Natural killer cell (primary cell): ENCODE results near the gene PRRT3. TPM values are rescaled to one million over a fixed set of nuclear protein-coding genes. Genes with fewer than 3 reads are reported as not detected.
A peak's percentile ranks its signal among the peaks of the same experiment; 100 is the strongest.

Experiments used
- ATAC-seq, 3 donors: fragments of 150-1000 bp in 2 of 3; fragments of 200-7000 bp in 1 of 3; cut with Tn5 transposase; 1 replicate in 1 of 3; 2 replicates in 2 of 3; pipeline ENCODE4 v1.10.0; 2021; ENCODE audit warnings: mild to moderate bottlenecking in 2 of 3, moderate library complexity in 2 of 3
- DNase-seq, 2 donors: peaks; one replicate each; pipeline versions ENCODE4 v3.0.0 to v3.0.0-alpha.2; 2013 to 2021; ENCODE audit warnings: mixed read lengths in 1 of 2
- H3K27ac ChIP-seq: one replicate; pipeline ENCODE4 v1.5.1; 2013; ENCODE audit warnings: mild to moderate bottlenecking, low read length
- H3K27me3 ChIP-seq: one replicate; pipeline ENCODE4 v1.6.1; 2013; ENCODE audit warnings: low read length; ENCODE audit not compliant: control insufficient read depth, insufficient read depth
- H3K36me3 ChIP-seq: one replicate; pipeline ENCODE4 v1.6.1; 2013; ENCODE audit warnings: low read length; ENCODE audit not compliant: control insufficient read depth, insufficient read depth
- H3K4me1 ChIP-seq: one replicate; pipeline ENCODE4 v1.6.1; 2013; ENCODE audit warnings: low read length; ENCODE audit not compliant: control insufficient read depth, insufficient read depth
- H3K4me3 ChIP-seq: one replicate; pipeline ENCODE4 v1.5.1; 2013; ENCODE audit warnings: low read length
- H3K9me3 ChIP-seq: one replicate; pipeline ENCODE4 v1.6.1; 2013; ENCODE audit warnings: low read length; ENCODE audit not compliant: control insufficient read depth, insufficient read depth
- H3K27ac Mint-ChIP-seq, 2 donors: one replicate each; pipeline ENCODE4 v1.8.0; 2022; ENCODE audit warnings: mild to moderate bottlenecking in 2 of 2, mixed read lengths in 2 of 2, moderate library complexity in 1 of 2
- H3K27me3 Mint-ChIP-seq, 2 donors: one replicate each; pipeline ENCODE4 v1.8.0; 2022; ENCODE audit warnings: low read depth in 2 of 2, mixed read lengths in 2 of 2
- H3K36me3 Mint-ChIP-seq: one replicate; pipeline ENCODE4 v1.8.0; 2022; ENCODE audit warnings: mixed read lengths
- H3K4me1 Mint-ChIP-seq, 2 donors: one replicate each; pipeline ENCODE4 v1.8.0; 2022; ENCODE audit warnings: mixed read lengths in 2 of 2
- H3K4me3 Mint-ChIP-seq: one replicate; pipeline ENCODE4 v1.8.0; 2022; ENCODE audit warnings: mild to moderate bottlenecking, moderate library complexity, mixed read lengths
- H3K9me3 Mint-ChIP-seq, 2 donors: one replicate each; pipeline ENCODE4 v1.8.0; 2022; ENCODE audit warnings: mixed read lengths in 2 of 2
- WGBS: methylation state at CpG from one replicate; pipeline ENCODE4 v1.1.7; 2013; ENCODE audit warnings: missing lambda C conversion rate; ENCODE audit not compliant: insufficient coverage; 5-methylcytosine and 5-hydroxymethylcytosine counted together
- intact Hi-C: fragments of 100-400 bp; cut with micrococcal nuclease; formaldehyde crosslinking; loops from one replicate; pipeline ENCODE4 v1.14.2; 2022
- total RNA-seq, 4 donors: library from RNA; stranded (reverse); fragments of 120-200 nt in 1 of 4; gene quantifications; one replicate each; pipeline versions ENCODE4 v1.2.3 to v1.2.4, GENCODE V29; 2013 to 2022
- TF ChIP-seq, protein P1 (sequence below): fragments of 200-600 bp; IDR thresholded peaks from one replicate; pipeline ENCODE4 v1.8.0; 2022; ENCODE audit warnings: antibody characterized with exemption

PRRT3 gene
- total RNA-seq, 3 donors from 2014 or later (not counting 1 experiment from before 2014, with no cell fraction given), result 2.2 to 5.1 (median 4.8) TPM

DNA sequence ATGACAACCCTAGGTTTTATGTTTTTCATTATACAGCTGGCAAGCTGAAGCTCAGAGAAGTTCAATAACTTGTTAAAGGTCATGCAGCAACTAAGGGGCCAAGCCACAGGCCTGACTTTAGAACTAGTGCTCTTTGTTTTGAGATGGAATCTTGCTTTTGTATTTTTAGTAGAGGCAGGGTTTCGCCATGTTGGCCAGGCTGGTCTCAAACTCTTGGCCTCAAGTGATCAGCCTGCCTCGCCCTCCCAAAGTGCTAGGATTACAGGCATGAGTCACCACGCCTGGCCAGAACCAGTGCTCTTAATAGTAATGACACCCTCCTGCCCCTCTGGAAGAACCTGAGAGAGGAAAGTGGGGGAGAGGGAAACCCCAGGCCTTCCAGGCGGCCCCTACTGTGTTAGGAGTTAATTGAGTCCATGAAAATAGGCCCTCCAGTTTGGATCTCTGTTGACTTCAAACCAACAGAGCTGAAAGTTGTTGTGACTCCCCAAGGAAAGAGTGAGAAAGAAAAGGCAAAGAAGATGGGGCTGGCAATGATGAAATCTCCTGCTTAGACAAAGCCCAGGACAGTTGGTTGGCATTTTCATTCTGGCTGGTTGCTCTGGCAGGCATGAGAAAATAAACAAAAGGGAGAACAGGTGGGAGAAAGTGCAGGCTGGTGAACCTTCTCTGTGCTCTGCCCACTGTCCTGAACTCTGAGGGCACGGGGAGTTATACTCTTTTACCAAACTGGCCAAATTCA lies 3.6 kb upstream of the PRRT3 start:
- Histone ChIP-seq H3K4me3 (no peak overlapping the region), H3K4me1 (peaks cover 14% of the 10 kb centered on the region), H3K36me3 (no peaks in the 10 kb centered on the region), H3K27me3 (no peaks in the 10 kb centered on the region), H3K9me3 (no peaks in the 10 kb centered on the region), H3K27ac (no peak overlapping the region)
- no peak for ATAC-seq
- WGBS, result 95% methylated on average over 4 of the region's 5 CpGs
- TF ChIP-seq, protein P1, sequence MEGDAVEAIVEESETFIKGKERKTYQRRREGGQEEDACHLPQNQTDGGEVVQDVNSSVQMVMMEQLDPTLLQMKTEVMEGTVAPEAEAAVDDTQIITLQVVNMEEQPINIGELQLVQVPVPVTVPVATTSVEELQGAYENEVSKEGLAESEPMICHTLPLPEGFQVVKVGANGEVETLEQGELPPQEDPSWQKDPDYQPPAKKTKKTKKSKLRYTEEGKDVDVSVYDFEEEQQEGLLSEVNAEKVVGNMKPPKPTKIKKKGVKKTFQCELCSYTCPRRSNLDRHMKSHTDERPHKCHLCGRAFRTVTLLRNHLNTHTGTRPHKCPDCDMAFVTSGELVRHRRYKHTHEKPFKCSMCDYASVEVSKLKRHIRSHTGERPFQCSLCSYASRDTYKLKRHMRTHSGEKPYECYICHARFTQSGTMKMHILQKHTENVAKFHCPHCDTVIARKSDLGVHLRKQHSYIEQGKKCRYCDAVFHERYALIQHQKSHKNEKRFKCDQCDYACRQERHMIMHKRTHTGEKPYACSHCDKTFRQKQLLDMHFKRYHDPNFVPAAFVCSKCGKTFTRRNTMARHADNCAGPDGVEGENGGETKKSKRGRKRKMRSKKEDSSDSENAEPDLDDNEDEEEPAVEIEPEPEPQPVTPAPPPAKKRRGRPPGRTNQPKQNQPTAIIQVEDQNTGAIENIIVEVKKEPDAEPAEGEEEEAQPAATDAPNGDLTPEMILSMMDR, result no peak
- no peaks in the 10 kb centered on the region for H3K9me3 Mint-ChIP-seq
- H3K36me3 Mint-ChIP-seq, result no peaks in the 10 kb centered on the region
- DNase-seq, result no peak
- H3K27me3 Mint-ChIP-seq, result no peaks in the 10 kb centered on the region
- intact Hi-C loops, result no loop called here
- no peak overlapping the region for H3K4me3 Mint-ChIP-seq
- H3K4me1 Mint-ChIP-seq, result peaks cover 17 to 19% of the 10 kb centered on the region in 2 donors
- no peak overlapping the region for H3K27ac Mint-ChIP-seq

DNA sequence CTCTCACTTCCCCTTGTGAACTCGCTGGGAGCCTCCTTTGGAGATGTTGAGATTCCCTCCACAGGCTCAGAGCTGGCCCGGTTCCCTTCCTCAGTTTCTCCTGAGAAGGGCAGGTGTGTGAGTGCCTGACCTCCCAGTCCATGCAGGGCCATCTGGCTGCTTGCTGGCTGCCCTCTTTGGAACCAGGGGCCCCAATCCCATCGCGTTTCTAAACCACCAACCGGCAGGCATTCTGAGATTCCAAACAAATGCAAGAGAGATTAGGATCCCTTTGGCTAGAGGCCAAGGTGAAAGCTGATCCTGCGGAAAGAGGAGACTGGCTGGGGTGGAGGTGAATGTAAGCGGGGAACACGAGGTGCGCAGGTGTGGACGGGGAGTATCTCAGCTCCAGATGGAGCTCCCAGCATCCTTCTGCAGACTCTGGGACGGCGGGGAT lies 2.9 kb upstream of the PRRT3 start:
- Mint-ChIP-seq H3K27ac (no peak overlapping the region), H3K27me3 (no peaks in the 10 kb centered on the region), H3K4me3 (no peak overlapping the region), H3K4me1 (peaks cover 17 to 19% of the 10 kb centered on the region in 2 donors), H3K9me3 (no peaks in the 10 kb centered on the region), H3K36me3 (no peaks in the 10 kb centered on the region)
- intact Hi-C loops, result no loop called here
- Histone ChIP-seq H3K4me1 (peaks cover 14% of the 10 kb centered on the region), H3K9me3 (no peaks in the 10 kb centered on the region), H3K36me3 (no peaks in the 10 kb centered on the region), H3K27me3 (no peaks in the 10 kb centered on the region), H3K4me3 (no peak overlapping the region), H3K27ac (no peak overlapping the region)
- ATAC-seq (no peak), DNase-seq (no peak)
- 92% methylated on average over 12 of the region's 12 CpGs for WGBS
- TF ChIP-seq, protein P1, result no peak

GRCh38 chr3:9951598-9951961 lies 628 bp downstream of the PRRT3 start:
- intact Hi-C loops, result no loop called here
- ATAC-seq (no peak), DNase-seq (no peak)
- no peaks in the 10 kb centered on the region for H3K9me3 ChIP-seq
- H3K4me3 ChIP-seq, result peak overlapping the region; percentile 35
- peak overlapping the region; percentile 92 for H3K4me3 Mint-ChIP-seq
- H3K27ac ChIP-seq, result no peak overlapping the region
- no peak overlapping the region for H3K27ac Mint-ChIP-seq
- peaks cover 17 to 19% of the 10 kb centered on the region in 2 donors for H3K4me1 Mint-ChIP-seq
- H3K4me1 ChIP-seq, result peaks cover 17% of the 10 kb centered on the region
- no peaks in the 10 kb centered on the region for H3K27me3 ChIP-seq
- H3K36me3 ChIP-seq, result no peaks in the 10 kb centered on the region
- TF ChIP-seq, protein P1, result no peak
- WGBS, result 12% methylated on average over 10 of the region's 10 CpGs
- H3K9me3 Mint-ChIP-seq, result no peaks in the 10 kb centered on the region
- H3K36me3 Mint-ChIP-seq, result no peaks in the 10 kb centered on the region
- H3K27me3 Mint-ChIP-seq, result no peaks in the 10 kb centered on the region

- TF ChIP-seq, protein P1, result no peak
- Histone ChIP-seq H3K36me3 (no peaks in the 10 kb centered on the region), H3K27ac (no peak overlapping the region), H3K4me1 (peaks cover 19% of the 10 kb centered on the region), H3K4me3 (no peak overlapping the region), H3K27me3 (no peaks in the 10 kb centered on the region), H3K9me3 (no peaks in the 10 kb centered on the region)
- Mint-ChIP-seq H3K4me3 (peak overlapping the region; percentile 92), H3K27me3 (no peaks in the 10 kb centered on the region), H3K4me1 (peaks cover 20 to 22% of the 10 kb centered on the region in 2 donors), H3K36me3 (no peaks in the 10 kb centered on the region), H3K27ac (no peak overlapping the region), H3K9me3 (no peaks in the 10 kb centered on the region)
- ATAC-seq, result no peak
- intact Hi-C loops, result no loop called here
- WGBS, result 6% methylated on average over 7 of the region's 7 CpGs
- DNase-seq, result no peak
Observed at GRCh38 chr3:9951126-9951525, 1.1 kb downstream of the PRRT3 start.
